ENCODE data around the gene TRIM38.

The TRIM38 gene

GRCh38 chr6:25966711-25967110, 4.1 kb downstream of the TRIM38 start:
- Histone ChIP-seq H2BK5ac (ENCODE audit: low read length) (no peak overlapping the region), H3K4me1 (ENCODE audit: control insufficient read depth, low read depth, low read length) (peaks cover 7% of the 10 kb centered on the region), H3K27ac (ENCODE audit: low read depth, low read length) (no peak overlapping the region), H3K4me2 (ENCODE audit: low read length) (no peak overlapping the region), H3K79me1 (ENCODE audit: low read length) (no peaks in the 10 kb centered on the region), H3K4ac (ENCODE audit: low read depth, low read length) (no peak overlapping the region), H3K79me2 (ENCODE audit: control insufficient read depth, insufficient read depth, low read length) (no peaks in the 10 kb centered on the region), H3K18ac (ENCODE audit: low read length) (no peak overlapping the region), H2BK120ac (ENCODE audit: low read depth, low read length) (no peak overlapping the region), H3K9ac (ENCODE audit: low read length) (no peak overlapping the region), H3K27me3 (ENCODE audit: insufficient read depth, low read length, poor library complexity) (peaks cover 2% of the 10 kb centered on the region), H3K36me3 (ENCODE audit: control insufficient read depth, insufficient read depth, low read length) (no peaks in the 10 kb centered on the region), H4K8ac (ENCODE audit: low read depth, low read length) (no peak overlapping the region), H2AK5ac (ENCODE audit: low read length) (no peak overlapping the region), H3K4me3 (ENCODE audit: low read length) (no peak overlapping the region), H2BK15ac (replicated peaks; ENCODE audit: low read depth) (no peak overlapping the region), H3K23ac (ENCODE audit: low read length) (no peak overlapping the region), H3K56ac (ENCODE audit: low read length) (no peak overlapping the region), H4K5ac (ENCODE audit: low read length) (no peak overlapping the region)
- WGBS (ENCODE audit: extremely low coverage, insufficient coverage, low lambda C conversion rate) = no CpG with 5 or more reads among the region's 9 CpGs
- DNase-seq = no peak

- no peaks in the 10 kb centered on the region for H3K79me2 ChIP-seq (ENCODE audit: control insufficient read depth, insufficient read depth, low read length)
- no peak overlapping the region for H3K4ac ChIP-seq (ENCODE audit: low read depth, low read length)
- H2BK120ac ChIP-seq (ENCODE audit: low read depth, low read length) = no peak overlapping the region
- no peaks in the 10 kb centered on the region for H3K79me1 ChIP-seq (ENCODE audit: low read length)
- peaks cover 2% of the 10 kb centered on the region for H3K27me3 ChIP-seq (ENCODE audit: insufficient read depth, low read length, poor library complexity)
- no peak overlapping the region for H4K5ac ChIP-seq (ENCODE audit: low read length)
- H2BK15ac ChIP-seq (replicated peaks; ENCODE audit: low read depth) = no peak overlapping the region
- H3K4me1 ChIP-seq (ENCODE audit: control insufficient read depth, low read depth, low read length) = peaks cover under 1% of the 10 kb centered on the region
- H3K4me3 ChIP-seq (ENCODE audit: low read length) = no peak overlapping the region
- no peak for DNase-seq
- H3K18ac ChIP-seq (ENCODE audit: low read length) = no peak overlapping the region
- H4K8ac ChIP-seq (ENCODE audit: low read depth, low read length) = no peak overlapping the region
- no peak overlapping the region for H3K4me2 ChIP-seq (ENCODE audit: low read length)
- no peak overlapping the region for H2BK5ac ChIP-seq (ENCODE audit: low read length)
- H3K27ac ChIP-seq (ENCODE audit: low read depth, low read length) = no peak overlapping the region
- H2AK5ac ChIP-seq (ENCODE audit: low read length) = no peak overlapping the region
- H3K9ac ChIP-seq (ENCODE audit: low read length) = no peak overlapping the region
- no peak overlapping the region for H3K23ac ChIP-seq (ENCODE audit: low read length)
- H3K56ac ChIP-seq (ENCODE audit: low read length) = no peak overlapping the region
- H3K36me3 ChIP-seq (ENCODE audit: control insufficient read depth, insufficient read depth, low read length) = no peaks in the 10 kb centered on the region
Observed at GRCh38 chr6:25968769-25969168, 6.2 kb downstream of the TRIM38 start.

- Histone ChIP-seq H3K9ac (ENCODE audit: low read length) (no peak overlapping the region), H2AK5ac (ENCODE audit: low read length) (no peak overlapping the region), H3K18ac (ENCODE audit: low read length) (no peak overlapping the region), H3K79me1 (ENCODE audit: low read length) (no peaks in the 10 kb centered on the region), H4K5ac (ENCODE audit: low read length) (no peak overlapping the region), H3K36me3 (ENCODE audit: control insufficient read depth, insufficient read depth, low read length) (no peaks in the 10 kb centered on the region), H3K56ac (ENCODE audit: low read length) (no peak overlapping the region), H3K4me1 (ENCODE audit: control insufficient read depth, low read depth, low read length) (no peaks in the 10 kb centered on the region), H4K8ac (ENCODE audit: low read depth, low read length) (no peak overlapping the region), H2BK120ac (ENCODE audit: low read depth, low read length) (no peak overlapping the region), H3K23ac (ENCODE audit: low read length) (no peak overlapping the region), H3K27ac (ENCODE audit: low read depth, low read length) (no peak overlapping the region), H3K4me2 (ENCODE audit: low read length) (no peak overlapping the region), H3K4ac (ENCODE audit: low read depth, low read length) (no peak overlapping the region), H3K4me3 (ENCODE audit: low read length) (no peak overlapping the region), H3K27me3 (ENCODE audit: insufficient read depth, low read length, poor library complexity) (peaks cover 2% of the 10 kb centered on the region), H2BK5ac (ENCODE audit: low read length) (no peak overlapping the region), H2BK15ac (replicated peaks; ENCODE audit: low read depth) (peak overlapping the region; percentile 45), H3K79me2 (ENCODE audit: control insufficient read depth, insufficient read depth, low read length) (no peaks in the 10 kb centered on the region)
- peak; percentile 86 for DNase-seq
- no CpG with 5 or more reads among the region's 1 CpG for WGBS (ENCODE audit: extremely low coverage, insufficient coverage, low lambda C conversion rate)
Observed at GRCh38 chr6:25971187-25971821, 8.7 kb downstream of the TRIM38 start.

- H3K4me3 ChIP-seq (ENCODE audit: low read length) = no peak overlapping the region
- no peak overlapping the region for H3K4me2 ChIP-seq (ENCODE audit: low read length)
- H3K18ac ChIP-seq (ENCODE audit: low read length) = no peak overlapping the region
- H3K56ac ChIP-seq (ENCODE audit: low read length) = no peak overlapping the region
- H3K27ac ChIP-seq (ENCODE audit: low read depth, low read length) = no peak overlapping the region
- no peak overlapping the region for H2BK5ac ChIP-seq (ENCODE audit: low read length)
- no peak overlapping the region for H2AK5ac ChIP-seq (ENCODE audit: low read length)
- H3K4ac ChIP-seq (ENCODE audit: low read depth, low read length) = no peak overlapping the region
- WGBS (ENCODE audit: extremely low coverage, insufficient coverage, low lambda C conversion rate) = no CpG with 5 or more reads among the region's 1 CpG
- H3K27me3 ChIP-seq (ENCODE audit: insufficient read depth, low read length, poor library complexity) = peaks cover 2% of the 10 kb centered on the region
- DNase-seq = no peak
- H2BK120ac ChIP-seq (ENCODE audit: low read depth, low read length) = no peak overlapping the region
- H3K79me1 ChIP-seq (ENCODE audit: low read length) = no peaks in the 10 kb centered on the region
- H4K8ac ChIP-seq (ENCODE audit: low read depth, low read length) = no peak overlapping the region
- H2BK15ac ChIP-seq (replicated peaks; ENCODE audit: low read depth) = no peak overlapping the region
- H3K9ac ChIP-seq (ENCODE audit: low read length) = no peak overlapping the region
- no peaks in the 10 kb centered on the region for H3K4me1 ChIP-seq (ENCODE audit: control insufficient read depth, low read depth, low read length)
- H4K5ac ChIP-seq (ENCODE audit: low read length) = no peak overlapping the region
- H3K36me3 ChIP-seq (ENCODE audit: control insufficient read depth, insufficient read depth, low read length) = no peaks in the 10 kb centered on the region
- no peak overlapping the region for H3K23ac ChIP-seq (ENCODE audit: low read length)
- no peaks in the 10 kb centered on the region for H3K79me2 ChIP-seq (ENCODE audit: control insufficient read depth, insufficient read depth, low read length)
Observed at GRCh38 chr6:25972128-25972527, 9.5 kb downstream of the TRIM38 start.

GRCh38 chr6:25972902-25973301, 10.3 kb downstream of the TRIM38 start:
- no peak overlapping the region for H2BK120ac ChIP-seq (ENCODE audit: low read depth, low read length)
- no peak overlapping the region for H2AK5ac ChIP-seq (ENCODE audit: low read length)
- WGBS (ENCODE audit: extremely low coverage, insufficient coverage, low lambda C conversion rate) = no CpG with 5 or more reads among the region's 5 CpGs
- H2BK15ac ChIP-seq (replicated peaks; ENCODE audit: low read depth) = no peak overlapping the region
- no peak overlapping the region for H3K9ac ChIP-seq (ENCODE audit: low read length)
- no peak overlapping the region for H3K23ac ChIP-seq (ENCODE audit: low read length)
- peaks cover under 1% of the 10 kb centered on the region for H3K27me3 ChIP-seq (ENCODE audit: insufficient read depth, low read length, poor library complexity)
- H3K36me3 ChIP-seq (ENCODE audit: control insufficient read depth, insufficient read depth, low read length) = no peaks in the 10 kb centered on the region
- H3K4me2 ChIP-seq (ENCODE audit: low read length) = no peak overlapping the region
- H4K5ac ChIP-seq (ENCODE audit: low read length) = no peak overlapping the region
- H3K18ac ChIP-seq (ENCODE audit: low read length) = no peak overlapping the region
- no peak for DNase-seq
- no peak overlapping the region for H4K8ac ChIP-seq (ENCODE audit: low read depth, low read length)
- no peak overlapping the region for H3K27ac ChIP-seq (ENCODE audit: low read depth, low read length)
- no peak overlapping the region for H2BK5ac ChIP-seq (ENCODE audit: low read length)
- no peak overlapping the region for H3K4ac ChIP-seq (ENCODE audit: low read depth, low read length)
- no peaks in the 10 kb centered on the region for H3K79me1 ChIP-seq (ENCODE audit: low read length)
- H3K4me3 ChIP-seq (ENCODE audit: low read length) = no peak overlapping the region
- no peaks in the 10 kb centered on the region for H3K4me1 ChIP-seq (ENCODE audit: control insufficient read depth, low read depth, low read length)
- no peaks in the 10 kb centered on the region for H3K79me2 ChIP-seq (ENCODE audit: control insufficient read depth, insufficient read depth, low read length)
- no peak overlapping the region for H3K56ac ChIP-seq (ENCODE audit: low read length)

- no peak overlapping the region for H4K5ac ChIP-seq (ENCODE audit: low read length)
- no peak overlapping the region for H3K56ac ChIP-seq (ENCODE audit: low read length)
- H3K79me1 ChIP-seq (ENCODE audit: low read length) = no peaks in the 10 kb centered on the region
- H3K4ac ChIP-seq (ENCODE audit: low read depth, low read length) = no peak overlapping the region
- no peak overlapping the region for H2BK120ac ChIP-seq (ENCODE audit: low read depth, low read length)
- no peak overlapping the region for H3K9ac ChIP-seq (ENCODE audit: low read length)
- H3K4me1 ChIP-seq (ENCODE audit: control insufficient read depth, low read depth, low read length) = no peaks in the 10 kb centered on the region
- no peaks in the 10 kb centered on the region for H3K79me2 ChIP-seq (ENCODE audit: control insufficient read depth, insufficient read depth, low read length)
- H2AK5ac ChIP-seq (ENCODE audit: low read length) = no peak overlapping the region
- H3K23ac ChIP-seq (ENCODE audit: low read length) = no peak overlapping the region
- H2BK5ac ChIP-seq (ENCODE audit: low read length) = no peak overlapping the region
- H3K27ac ChIP-seq (ENCODE audit: low read depth, low read length) = no peak overlapping the region
- no CpG with 5 or more reads among the region's 2 CpGs for WGBS (ENCODE audit: extremely low coverage, insufficient coverage, low lambda C conversion rate)
- H2BK15ac ChIP-seq (replicated peaks; ENCODE audit: low read depth) = no peak overlapping the region
- no peak overlapping the region for H3K18ac ChIP-seq (ENCODE audit: low read length)
- no peaks in the 10 kb centered on the region for H3K27me3 ChIP-seq (ENCODE audit: insufficient read depth, low read length, poor library complexity)
- no peak overlapping the region for H4K8ac ChIP-seq (ENCODE audit: low read depth, low read length)
- no peaks in the 10 kb centered on the region for H3K36me3 ChIP-seq (ENCODE audit: control insufficient read depth, insufficient read depth, low read length)
- DNase-seq = peak; percentile 83
- H3K4me2 ChIP-seq (ENCODE audit: low read length) = no peak overlapping the region
- H3K4me3 ChIP-seq (ENCODE audit: low read length) = no peak overlapping the region
Observed at GRCh38 chr6:25973923-25974555, 11.4 kb downstream of the TRIM38 start.
